Muscle layer of colon (tissue), 2 donors: ENCODE results near the gene EP300.

ENCODE experiments used
- H3K27ac ChIP-seq: one replicate; pipeline ENCODE4 v1.7.0; 2013; ENCODE audit warnings: low read depth, mild to moderate bottlenecking, low read length, moderate library complexity
- H3K27me3 ChIP-seq, 2 donors: one replicate each; pipeline ENCODE4 v1.7.0; 2013; ENCODE audit warnings: low read length in 2 of 2, mild to moderate bottlenecking in 2 of 2; ENCODE audit not compliant: insufficient read depth in 2 of 2, control insufficient read depth in 1 of 2
- H3K36me3 ChIP-seq: one replicate; pipeline ENCODE4 v1.7.0; 2013; ENCODE audit warnings: mild to moderate bottlenecking, low read length; ENCODE audit not compliant: insufficient read depth
- H3K4me1 ChIP-seq: one replicate; pipeline ENCODE4 v1.7.0; 2013; ENCODE audit warnings: mild to moderate bottlenecking, low read length; ENCODE audit not compliant: insufficient read depth
- H3K4me3 ChIP-seq, 2 donors: one replicate each; pipeline ENCODE4 v1.7.0; 2013; ENCODE audit warnings: low read length in 2 of 2, low read depth in 1 of 2, mild to moderate bottlenecking in 1 of 2, moderate library complexity in 1 of 2
- H3K9ac ChIP-seq: one replicate; pipeline ENCODE4 v1.7.0; 2013; ENCODE audit warnings: low read length
- H3K9me3 ChIP-seq: one replicate; pipeline ENCODE4 v1.7.0; 2013; ENCODE audit warnings: mild to moderate bottlenecking, low read length
- donor health status: abdominal sarcoma.
- donor health status: Adenocarcinoma of cecum.

Gene EP300

GRCh38 chr22:41217553-41218157 is 125.3 kb downstream of the EP300 start:
- peak overlapping the region; percentile 41 for H3K27ac ChIP-seq
- no peak overlapping the region for H3K9ac ChIP-seq
- peak overlapping the region in 1 of 2 donors; percentile 3 for H3K4me3 ChIP-seq
- peaks cover 14% of the 10 kb centered on the region for H3K4me1 ChIP-seq
- no peaks in the 10 kb centered on the region for H3K27me3 ChIP-seq
- H3K36me3 ChIP-seq: peaks cover 41% of the 10 kb centered on the region
- no peaks in the 10 kb centered on the region for H3K9me3 ChIP-seq

GRCh38 chr22:41222846-41223507 is 130.6 kb downstream of the EP300 start:
- no peaks in the 10 kb centered on the region for H3K4me1 ChIP-seq
- H3K36me3 ChIP-seq: peaks cover 70% of the 10 kb centered on the region
- no peak overlapping the region for H3K27ac ChIP-seq
- H3K9me3 ChIP-seq: no peaks in the 10 kb centered on the region
- H3K27me3 ChIP-seq: no peaks in the 10 kb centered on the region
- H3K4me3 ChIP-seq: no peak overlapping the region
- H3K9ac ChIP-seq: no peak overlapping the region

- Histone ChIP-seq H3K9me3 (no peaks in the 10 kb centered on the region), H3K27me3 (no peaks in the 10 kb centered on the region), H3K9ac (no peak overlapping the region), H3K4me1 (no peaks in the 10 kb centered on the region), H3K4me3 (no peak overlapping the region), H3K36me3 (peaks cover 72% of the 10 kb centered on the region), H3K27ac (no peak overlapping the region)
Observed at GRCh38 chr22:41223535-41223934, 131.1 kb downstream of the EP300 start.

- peaks cover 79% of the 10 kb centered on the region for H3K36me3 ChIP-seq
Observed at GRCh38 chr22:41226723-41227655, 134.6 kb downstream of the EP300 start.

GRCh38 chr22:41229215-41229614 is 136.8 kb downstream of the EP300 start:
- Histone ChIP-seq H3K4me3 (no peak overlapping the region), H3K4me1 (no peaks in the 10 kb centered on the region), H3K27ac (no peak overlapping the region), H3K9me3 (no peaks in the 10 kb centered on the region), H3K27me3 (no peaks in the 10 kb centered on the region), H3K9ac (no peak overlapping the region), H3K36me3 (peaks cover 57% of the 10 kb centered on the region)

More at GRCh38 chr22:41226723-41227655, 134.6 kb downstream of the EP300 start:
- Histone ChIP-seq H3K27ac (no peak overlapping the region), H3K4me3 (no peak overlapping the region), H3K9me3 (no peaks in the 10 kb centered on the region), H3K9ac (no peak overlapping the region), H3K4me1 (no peaks in the 10 kb centered on the region), H3K27me3 (no peaks in the 10 kb centered on the region)
